Measurements from ENCODE around the gene UBE2A. TPM values are rescaled to one million over a fixed set of nuclear protein-coding genes. Genes with fewer than 3 reads are reported as not detected.

The UBE2A gene
- total RNA-seq, 1 donor = 36.6 TPM

GRCh38 chrX:119622356-119623232 is 48.2 kb downstream of the UBE2A start:
- Histone ChIP-seq H4K20me1 (ENCODE audit: insufficient read depth, low read length) (no peaks in the 10 kb centered on the region), H3K4me3 (ENCODE audit: insufficient read depth, low read length) (no peak overlapping the region), H3K27ac (ENCODE audit: low read depth, low read length) (no peak overlapping the region), H3K4me2 (ENCODE audit: insufficient read depth, low read length) (no peak overlapping the region), H3K79me2 (ENCODE audit: insufficient read depth, low read length) (no peaks in the 10 kb centered on the region), H2AFZ (ENCODE audit: low read length) (no peak overlapping the region), H3K36me3 (ENCODE audit: insufficient read depth, low read length) (no peaks in the 10 kb centered on the region), H3K9me3 (ENCODE audit: low read depth, low read length) (no peaks in the 10 kb centered on the region), H3K27me3 (ENCODE audit: insufficient read depth, low read length) (no peaks in the 10 kb centered on the region), H3K4me1 (ENCODE audit: insufficient read depth, low read length) (peaks cover 5% of the 10 kb centered on the region)
- no peak for TF ChIP-seq CTCF (IDR thresholded peaks at IDR 0.05; ENCODE audit: extremely low read depth, low read depth, low read length)
- peak; percentile 73 for DNase-seq (ENCODE audit: insufficient read length, low spot score, missing footprints)

GRCh38 chrX:119624417-119624816 is 50.1 kb downstream of the UBE2A start:
- Histone ChIP-seq H3K27me3 (ENCODE audit: insufficient read depth, low read length) (no peaks in the 10 kb centered on the region), H3K4me2 (ENCODE audit: insufficient read depth, low read length) (no peak overlapping the region), H3K4me3 (ENCODE audit: insufficient read depth, low read length) (no peak overlapping the region), H3K4me1 (ENCODE audit: insufficient read depth, low read length) (peaks cover 5% of the 10 kb centered on the region), H3K79me2 (ENCODE audit: insufficient read depth, low read length) (no peaks in the 10 kb centered on the region), H2AFZ (ENCODE audit: low read length) (no peak overlapping the region), H3K36me3 (ENCODE audit: insufficient read depth, low read length) (no peaks in the 10 kb centered on the region), H4K20me1 (ENCODE audit: insufficient read depth, low read length) (no peaks in the 10 kb centered on the region), H3K9me3 (ENCODE audit: low read depth, low read length) (no peaks in the 10 kb centered on the region), H3K27ac (ENCODE audit: low read depth, low read length) (no peak overlapping the region)
- no peak for DNase-seq (ENCODE audit: insufficient read length, low spot score, missing footprints)
- TF ChIP-seq CTCF (IDR thresholded peaks at IDR 0.05; ENCODE audit: extremely low read depth, low read depth, low read length) = no peak

GRCh38 chrX:119624951-119625668 is 50.7 kb downstream of the UBE2A start:
- Histone ChIP-seq H2AFZ (ENCODE audit: low read length) (no peak overlapping the region), H3K27ac (ENCODE audit: low read depth, low read length) (no peak overlapping the region), H3K9me3 (ENCODE audit: low read depth, low read length) (no peaks in the 10 kb centered on the region), H3K27me3 (ENCODE audit: insufficient read depth, low read length) (no peaks in the 10 kb centered on the region), H3K4me3 (ENCODE audit: insufficient read depth, low read length) (no peak overlapping the region), H3K4me2 (ENCODE audit: insufficient read depth, low read length) (no peak overlapping the region), H3K36me3 (ENCODE audit: insufficient read depth, low read length) (no peaks in the 10 kb centered on the region), H4K20me1 (ENCODE audit: insufficient read depth, low read length) (no peaks in the 10 kb centered on the region), H3K4me1 (ENCODE audit: insufficient read depth, low read length) (peaks cover 5% of the 10 kb centered on the region), H3K79me2 (ENCODE audit: insufficient read depth, low read length) (no peaks in the 10 kb centered on the region)
- no peak for TF ChIP-seq CTCF (IDR thresholded peaks at IDR 0.05; ENCODE audit: extremely low read depth, low read depth, low read length)
- DNase-seq (ENCODE audit: insufficient read length, low spot score, missing footprints) = no peak

GRCh38 chrX:119625843-119626242 is 51.5 kb downstream of the UBE2A start:
- no peaks in the 10 kb centered on the region for H3K79me2 ChIP-seq (ENCODE audit: insufficient read depth, low read length)
- H3K9me3 ChIP-seq (ENCODE audit: low read depth, low read length) = no peaks in the 10 kb centered on the region
- TF ChIP-seq CTCF (IDR thresholded peaks at IDR 0.05; ENCODE audit: extremely low read depth, low read depth, low read length) = no peak
- H3K36me3 ChIP-seq (ENCODE audit: insufficient read depth, low read length) = no peaks in the 10 kb centered on the region
- no peak overlapping the region for H3K27ac ChIP-seq (ENCODE audit: low read depth, low read length)
- DNase-seq (ENCODE audit: insufficient read length, low spot score, missing footprints) = no peak
- no peak overlapping the region for H3K4me3 ChIP-seq (ENCODE audit: insufficient read depth, low read length)
- H3K4me2 ChIP-seq (ENCODE audit: insufficient read depth, low read length) = no peak overlapping the region
- H3K27me3 ChIP-seq (ENCODE audit: insufficient read depth, low read length) = no peaks in the 10 kb centered on the region
- H2AFZ ChIP-seq (ENCODE audit: low read length) = no peak overlapping the region
- H4K20me1 ChIP-seq (ENCODE audit: insufficient read depth, low read length) = no peaks in the 10 kb centered on the region
- H3K4me1 ChIP-seq (ENCODE audit: insufficient read depth, low read length) = peaks cover 5% of the 10 kb centered on the region
